NCI-H2107 (cell line): ENCODE results near the gene MIER3.

ENCODE experiments used
- DNase-seq: peaks from one replicate; lab custom pipeline; 2025; lab: John Stamatoyannopoulos, UW

The MIER3 gene

GRCh38 chr5:56961746-56962145 lies 9.8 kb upstream of the MIER3 start:
- DNase-seq, result no peak

- no peak for DNase-seq
Measured at GRCh38 chr5:56959326-56959725, 7.4 kb upstream of the MIER3 start.

- DNase-seq, result no peak
Measured at GRCh38 chr5:56958595-56958994, 6.7 kb upstream of the MIER3 start.

- no peak for DNase-seq
Measured at GRCh38 chr5:56954262-56954661, 2.3 kb upstream of the MIER3 start.

- DNase-seq, result no peak
Measured at GRCh38 chr5:56951126-56951945, 587 bp downstream of the MIER3 start.

GRCh38 chr5:56950626-56951125 lies 1.2 kb downstream of the MIER3 start:
- no peak for DNase-seq

- DNase-seq, result no peak
Measured at GRCh38 chr5:56947052-56947451, 4.9 kb downstream of the MIER3 start.

GRCh38 chr5:56941981-56942380 lies 9.9 kb downstream of the MIER3 start:
- DNase-seq, result no peak

- no peak for DNase-seq
Measured at GRCh38 chr5:56938858-56939257, 13.1 kb downstream of the MIER3 start.

GRCh38 chr5:56934325-56934724 lies 17.6 kb downstream of the MIER3 start:
- DNase-seq, result no peak

- no peak for DNase-seq
Measured at GRCh38 chr5:56922922-56923321, 29.0 kb downstream of the MIER3 start.

- no peak for DNase-seq
Measured at GRCh38 chr5:56919942-56920662, 31.8 kb downstream of the MIER3 start.

- no peak for DNase-seq
Measured at GRCh38 chr5:56918054-56918453, 33.9 kb downstream of the MIER3 start.

- no peak for DNase-seq
Measured at GRCh38 chr5:56917534-56917933, 34.4 kb downstream of the MIER3 start.

- no peak for DNase-seq
Measured at GRCh38 chr5:56914678-56915077, 37.2 kb downstream of the MIER3 start.

- no peak for DNase-seq
Measured at GRCh38 chr5:56913766-56914165, 38.2 kb downstream of the MIER3 start.

GRCh38 chr5:56910210-56910965 lies 41.5 kb downstream of the MIER3 start:
- no peak for DNase-seq

GRCh38 chr5:56909294-56910209 lies 42.4 kb downstream of the MIER3 start, which contains the start of gene SETD9:
SETD9 (plus strand) TSS chr5:56909596; CDS start chr5:56909646, 50 bp downstream.
- DNase-seq, result peak; percentile 77

- DNase-seq, result no peak
Measured at GRCh38 chr5:56908942-56909293, 43.0 kb downstream of the MIER3 start.

GRCh38 chr5:56900858-56901578 lies 50.9 kb downstream of the MIER3 start:
- DNase-seq, result peak; percentile 7

GRCh38 chr5:56900395-56900794 lies 51.5 kb downstream of the MIER3 start:
- DNase-seq, result no peak
